GM12878 (cell line): ENCODE data around the gene DNTTIP2. TPM values are rescaled to one million over a fixed set of nuclear protein-coding genes. Genes with fewer than 3 reads are reported as not detected.

Source experiments
- ATAC-seq: fragments of 200-7000 bp; cut with Tn5 transposase; 3 replicates; pipeline ENCODE4 v1.9.1; 2020; ENCODE audit warnings: mild to moderate bottlenecking, moderate library complexity
- BruUV-seq: library from RNA; stranded (reverse); fragments of 400-500 nt; replicated peaks from 2 replicates; lab custom pipeline; 2021; lab: Mats Ljungman, UMichigan
- CTCF ChIA-PET: fragments of 300-600 bp; sonication (Branson Sonifier 250); formaldehyde crosslinking; extraction: SDS; loops from one replicate; lab custom pipeline; 2021; ENCODE audit warnings: inconsistent platforms; lab: Yijun Ruan, JAX
- POLR2A ChIA-PET: fragments of 350-600 bp; formaldehyde crosslinking; extraction: SDS; loops from one replicate; lab custom pipeline; 2021; ENCODE audit warnings: inconsistent platforms; lab: Charles Lee
- RAD21 ChIA-PET: fragments of 300-600 bp; sonication (Branson Sonifier 250); formaldehyde crosslinking; loops from one replicate; lab custom pipeline; 2023; ENCODE audit warnings: antibody characterized with exemption; ENCODE audit not compliant: unreplicated experiment; lab: Charles Lee
- SMC1A ChIA-PET: fragments of 300-600 bp; sonication (Branson Sonifier 250); formaldehyde crosslinking; loops from one replicate; lab custom pipeline; 2023; ENCODE audit not compliant: unreplicated experiment, uncharacterized antibody; lab: Charles Lee
- DNase-seq: peaks from one replicate; pipeline ENCODE4 v3.0.0-alpha.2; 2011; ENCODE audit warnings: low read depth, low spot score
- FAIRE-seq: peaks from 3 replicates; lab custom pipeline; 2011; peaks lifted over from hg19 to GRCh38; lab: Jason Lieb, UNC
- H2AFZ ChIP-seq: 2 replicates; pipeline ENCODE4 v1.6.0; 2011; ENCODE audit warnings: low read depth, low read length, control low read depth; ENCODE audit not compliant: control insufficient read depth
- H3K27ac ChIP-seq: 2 replicates; pipeline ENCODE4 v1.5.1; 2011; ENCODE audit warnings: control low read depth; ENCODE audit not compliant: control insufficient read depth, insufficient read depth
- H3K27me3 ChIP-seq, 2 experiments: replicated peaks in 1 of 2; 2 replicates each; pipeline versions ENCODE4 v1.6.0 to v1.6.1; 2011; ENCODE audit warnings: low read length in 1 of 2; ENCODE audit not compliant: control insufficient read depth in 2 of 2, insufficient read depth in 2 of 2
- H3K36me3 ChIP-seq, 2 experiments: 2 replicates each; pipeline ENCODE4 v1.5.1; 2011; ENCODE audit warnings: low read length in 1 of 2; ENCODE audit not compliant: control insufficient read depth in 2 of 2, insufficient read depth in 2 of 2
- H3K4me1 ChIP-seq: 2 replicates; pipeline ENCODE4 v1.6.1; 2011; ENCODE audit warnings: mild to moderate bottlenecking, low read length, moderate library complexity, mixed read lengths; ENCODE audit not compliant: control insufficient read depth, insufficient read depth
- H3K4me2 ChIP-seq: 2 replicates; pipeline ENCODE4 v1.6.0; 2011; ENCODE audit warnings: control low read depth; ENCODE audit not compliant: control insufficient read depth, insufficient read depth
- H3K4me3 ChIP-seq: fragments of 200-600 bp; sonication (generic); 2 replicates; pipeline ENCODE4 v1.5.1; 2016
- H3K79me2 ChIP-seq: 2 replicates; pipeline ENCODE4 v1.6.0; 2011; ENCODE audit warnings: low read length; ENCODE audit not compliant: control insufficient read depth, insufficient read depth
- H3K9ac ChIP-seq: 2 replicates; pipeline ENCODE4 v1.8.0; 2011; ENCODE audit warnings: low read length, control low read depth, mixed read lengths; ENCODE audit not compliant: control insufficient read depth, insufficient read depth
- H3K9me3 ChIP-seq: replicated peaks from 3 replicates; pipeline ENCODE4 v1.5.1; 2011; ENCODE audit warnings: mild to moderate bottlenecking, low read length; ENCODE audit not compliant: control insufficient read depth, insufficient read depth
- H4K20me1 ChIP-seq: 2 replicates; pipeline ENCODE4 v1.6.0; 2011; ENCODE audit not compliant: control insufficient read depth, insufficient read depth
- BCLAF1 ChIP-seq: fragments of 450-650 bp; IDR thresholded peaks from 2 replicates; pipeline ENCODE4 v1.6.1; 2017; ENCODE audit warnings: antibody characterized with exemption, mild to moderate bottlenecking, moderate library complexity
- CBX5 ChIP-seq: sonication (generic); IDR thresholded peaks from 2 replicates; pipeline ENCODE4 v1.6.1; 2016; ENCODE audit warnings: low read depth, moderate library complexity, mild to moderate bottlenecking, inconsistent platforms
- DPF2 ChIP-seq: fragments of 450-650 bp; IDR thresholded peaks from 2 replicates; pipeline ENCODE4 v1.6.1; 2017; ENCODE audit warnings: mild to moderate bottlenecking
- HCFC1 ChIP-seq: fragments of 150-350 bp; IDR thresholded peaks from 2 replicates; pipeline ENCODE4 v1.6.1; 2014; ENCODE audit warnings: low read length
- HDAC6 ChIP-seq: fragments of 200-600 bp; sonication (generic); IDR thresholded peaks from one replicate; pipeline ENCODE4 v1.8.0; 2017; ENCODE audit warnings: antibody characterized with exemption; ENCODE audit not compliant: unreplicated experiment
- MTA2 ChIP-seq: fragments of 450-650 bp; IDR thresholded peaks from 2 replicates; pipeline ENCODE4 v1.6.1; 2016; ENCODE audit warnings: low read depth, mild to moderate bottlenecking, moderate library complexity
- MYB ChIP-seq: fragments of 150-350 bp; IDR thresholded peaks from 2 replicates; pipeline ENCODE4 v1.6.1; 2014; ENCODE audit warnings: mild to moderate bottlenecking, low read depth, low read length, borderline replicate concordance
- NFYA ChIP-seq: IDR thresholded peaks from 2 replicates; pipeline ENCODE4 v1.6.1; 2011; ENCODE audit warnings: low read depth, mild to moderate bottlenecking, low read length, improper control_type of control experiment, borderline replicate concordance
- RCOR1 ChIP-seq: conservative IDR thresholded peaks from 2 replicates; pipeline ENCODE4 v1.6.1; 2012; ENCODE audit warnings: low read depth, low read length, improper control_type of control experiment
- SKIL ChIP-seq: fragments of 450-650 bp; IDR thresholded peaks from 2 replicates; pipeline ENCODE4 v1.6.1; 2017; ENCODE audit warnings: mild to moderate bottlenecking, low read depth, inconsistent platforms; ENCODE audit not compliant: poor library complexity, severe bottlenecking
- WGBS: methylation state at CpG from one replicate; pipeline ENCODE4 v1.1.6; 2016; ENCODE audit warnings: low lambda C conversion rate; ENCODE audit not compliant: insufficient replicate concordance, insufficient coverage; ENCODE audit errors: missing lambda C conversion rate; 5-methylcytosine and 5-hydroxymethylcytosine counted together
- in situ Hi-C: fragments of 300-500 bp; cut with MboI; formaldehyde crosslinking; loops from 9 replicates; pipeline ENCODE4 v1.14.3; 2018; ENCODE audit warnings: mixed read lengths
- intact Hi-C: fragments of 100-400 bp; cut with micrococcal nuclease; formaldehyde crosslinking; loops from one replicate; pipeline ENCODE4 v1.14.2; 2022; ENCODE audit not compliant: unreplicated experiment
- polyA plus RNA-seq, 11 experiments: library from polyadenylated mRNA; depleted of rRNA in 4 of 11; unstranded in 6 of 11; stranded (reverse) in 5 of 11; fragments of >200 nt; fragmentation: Nextera tagmentation in 4 of 11; fragmentation: Illumina TruSeq in 1 of 11; extraction: Ambion mirVana in 4 of 11; extraction: Trizol in 1 of 11; gene quantifications; 1 replicate in 1 of 11; 2 replicates in 10 of 11; pipeline versions ENCODE4 v1.2.1 to v1.2.3, GENCODE V29; 2011 to 2016; ENCODE audit warnings: inconsistent platforms in 2 of 11, missing spikeins in 2 of 11, low read depth in 1 of 11
- total RNA-seq, 4 experiments: library from RNA; depleted of rRNA in 3 of 4; stranded (reverse); fragments of >200 nt in 3 of 4; fragmentation: Illumina TruSeq in 1 of 4; extraction: Trizol in 1 of 4; gene quantifications; 2 replicates each; pipeline versions ENCODE4 v1.2.1 to v1.2.3, GENCODE V29; 2013 to 2021

The DNTTIP2 gene
- total and polyA plus RNA-seq, 10 of the 15 experiments (the other 5 are each of a cell fraction or from before 2014, with no cell fraction given) = 34.3 to 99.2 (median 74.9) TPM

DNA sequence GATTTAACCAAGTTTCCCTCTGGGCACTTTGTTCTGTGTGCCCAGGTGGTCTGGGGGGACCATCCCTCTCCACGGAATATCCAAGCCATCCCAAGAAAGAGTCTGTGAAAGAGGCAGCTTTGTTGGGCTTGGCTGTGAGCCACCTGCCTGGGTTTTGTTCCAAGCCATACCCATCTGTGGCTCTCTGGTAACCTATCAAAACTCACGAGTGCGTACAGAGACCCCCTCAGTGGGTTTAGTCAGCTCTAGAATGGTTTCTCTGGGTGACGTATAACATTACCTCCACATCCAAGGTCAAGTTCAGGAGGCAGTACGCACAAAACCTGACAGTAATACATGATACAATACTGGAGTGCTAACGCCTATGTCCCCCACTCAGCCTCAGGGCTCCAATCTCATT is 54.2 kb downstream of the DNTTIP2 start:
- no TSS peak for BruUV-seq
- WGBS = no CpG with 5 or more reads among the region's 6 CpGs
- Histone ChIP-seq H3K27ac (no peak overlapping the region), H3K9me3 (no peaks in the 10 kb centered on the region), H4K20me1 (no peaks in the 10 kb centered on the region), H3K36me3 (no peaks in the 10 kb centered on the region), H3K4me3 (no peak overlapping the region), H3K79me2 (no peaks in the 10 kb centered on the region), H3K27me3 (peaks cover 0 to 2% of the 10 kb centered on the region in 2 experiments; a peak in 2 of 4 replicates), H3K9ac (no peak overlapping the region), H3K4me2 (no peak overlapping the region), H2AFZ (no peak overlapping the region), H3K4me1 (no peaks in the 10 kb centered on the region)
- FAIRE-seq (no peak), DNase-seq (no peak), ATAC-seq (no peak)
- ChIA-PET CTCF (no interaction called here), SMC1A (no interaction called here), POLR2A (no interaction called here), RAD21 (no interaction called here)
- in situ Hi-C loops (loop anchor here (25.0 kb wide), 1 partner anchor 388 kb away; the partner anchor contains the start of gene FNBP1L), intact Hi-C loops (no loop called here)
- TF ChIP-seq CBX5 (no peak), NFYA (no peak), BCLAF1 (no peak), HCFC1 (no peak), SKIL (no peak), RCOR1 (no peak), MTA2 (no peak), MYB (no peak), HDAC6 (no peak), DPF2 (no peak)
